K562 (cell line): ENCODE results near the gene HIRIP3.

Experiments
- FOXK2 ChIP-seq, 2 experiments: fragments of 450-650 bp; IDR thresholded peaks in 1 of 2; conservative IDR thresholded peaks in 1 of 2; 2 replicates each; pipeline ENCODE4 v1.6.1; 2016; ENCODE audit warnings: low read depth in 2 of 2, mild to moderate bottlenecking in 1 of 2
- FOXP1 ChIP-seq: sonication (generic); formaldehyde crosslinking; IDR thresholded peaks from 2 replicates; pipeline ENCODE4 v1.8.0; 2022; ENCODE audit warnings: mild to moderate bottlenecking, missing genetic modification reagents
- NR2C2 ChIP-seq, 2 experiments: fragments of 200-800 bp in 1 of 2; sonication (Bioruptor generic) in 1 of 2; sonication (generic) in 1 of 2; formaldehyde crosslinking in 1 of 2; IDR thresholded peaks; 2 replicates each; pipeline versions ENCODE4 v1.6.1 to v1.8.0; 2016 to 2022; ENCODE audit warnings: mild to moderate bottlenecking in 1 of 2, missing compliant biosample characterization in 1 of 2, missing genetic modification characterization in 1 of 2, missing genetic modification reagents in 1 of 2
- POLR2AphosphoS5 ChIP-seq: IDR thresholded peaks from 2 replicates; pipeline ENCODE4 v1.6.1; 2011; ENCODE audit warnings: mild to moderate bottlenecking, low read depth, low read length, moderate library complexity; ENCODE audit not compliant: control insufficient read depth, insufficient read depth
- SMARCC2 ChIP-seq: fragments of 450-650 bp; IDR thresholded peaks from 2 replicates; pipeline ENCODE4 v1.6.1; 2017; ENCODE audit warnings: antibody characterized with exemption, moderate library complexity, mild to moderate bottlenecking, low read depth
- ZC3H11A ChIP-seq: IDR thresholded peaks from 2 replicates; pipeline ENCODE4 v1.6.1; 2012; ENCODE audit warnings: low read depth, low read length, improper control_type of control experiment
- ZNF12 ChIP-seq: sonication (generic); formaldehyde crosslinking; IDR thresholded peaks from 2 replicates; pipeline ENCODE4 v1.4.0; 2020; ENCODE audit warnings: mild to moderate bottlenecking, missing genetic modification reagents
- ZNF124 ChIP-seq: sonication (generic); formaldehyde crosslinking; IDR thresholded peaks from 2 replicates; pipeline ENCODE4 v1.8.1; 2022; ENCODE audit warnings: missing genetic modification reagents
- ZNF224 ChIP-seq: sonication (generic); formaldehyde crosslinking; IDR thresholded peaks from 2 replicates; pipeline ENCODE4 v1.8.0; 2022; ENCODE audit warnings: mild to moderate bottlenecking, missing genetic modification reagents
- ZNF354B ChIP-seq: fragments of 250-450 bp; sonication (Bioruptor Pico); IDR thresholded peaks from 2 replicates; pipeline ENCODE4 v1.4.0; 2020

DNA sequence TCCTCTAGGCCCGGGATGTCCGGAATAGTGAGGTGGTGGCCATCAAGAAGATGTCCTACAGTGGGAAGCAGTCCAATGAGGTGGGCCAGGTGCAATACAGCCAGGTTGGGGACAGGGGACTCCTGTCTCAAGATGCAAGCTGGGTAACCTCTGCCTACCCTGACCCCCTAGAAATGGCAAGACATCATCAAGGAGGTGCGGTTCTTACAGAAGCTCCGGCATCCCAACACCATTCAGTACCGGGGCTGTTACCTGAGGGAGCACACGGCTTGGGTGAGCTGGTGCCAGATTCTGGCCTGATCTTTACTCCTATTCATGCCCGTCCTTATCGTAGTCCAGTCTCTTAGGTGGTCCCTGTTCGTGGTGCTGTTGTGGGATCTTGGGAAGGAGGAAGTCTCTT lies 17.3 kb downstream of the HIRIP3 start:
- TF ChIP-seq ZNF224 (CRISPR knock-in tag) (no peak), POLR2AphosphoS5 (no peak), SMARCC2 (no peak), ZNF12 (CRISPR knock-in tag) (no peak), ZC3H11A (no peak), FOXK2 (conservative IDR thresholded peaks at IDR 0.05 in 1 of 2, IDR thresholded peaks at IDR 0.05 in 1 of 2; ENCODE audit: low read depth in 2 of 2) (no peak), NR2C2 (CRISPR knock-in tag; IDR thresholded peaks at IDR 0.05) (no peak), NR2C2 (tag; IDR thresholded peaks at IDR 0.05) (no peak), ZNF354B (CRISPR knock-in tag) (no peak), ZNF124 (no peak), FOXP1 (CRISPR knock-in tag) (no peak)
